ENCODE data around the gene PCDH15. TPM values are rescaled to one million over a fixed set of nuclear protein-coding genes. Genes with fewer than 3 reads are reported as not detected.
"Not testable (repeated sequence)": the region's sequence is repeated elsewhere in the genome, so short reads cannot be mapped to it uniquely, and the experiment has no call there.

Gene PCDH15
- total RNA-seq, 1 donor from 2014 or later = not detected

DNA sequence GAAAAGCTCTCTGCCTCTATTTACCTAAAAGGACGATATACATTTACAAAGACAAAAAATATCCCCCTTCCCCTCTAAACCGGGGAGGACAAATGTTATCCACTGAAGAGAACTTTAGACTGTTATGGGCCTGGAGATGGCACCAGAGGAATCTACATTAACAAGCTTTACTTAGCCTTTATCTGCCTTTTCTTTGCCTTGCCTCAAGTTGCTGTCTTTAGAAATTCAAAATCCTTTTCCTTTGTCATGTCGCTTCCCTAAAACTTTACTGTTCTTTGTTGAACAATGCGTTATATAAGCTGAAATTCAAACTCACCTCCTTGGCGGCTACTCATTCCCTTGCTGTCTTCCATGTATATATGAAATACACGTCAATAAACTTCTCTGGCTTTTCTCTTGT is 405.0 kb downstream of the PCDH15 start:
- no peak for FAIRE-seq
- H3K36me3 ChIP-seq (ENCODE audit: control insufficient read depth, insufficient read depth, low read length) = no peaks in the 10 kb centered on the region

DNA sequence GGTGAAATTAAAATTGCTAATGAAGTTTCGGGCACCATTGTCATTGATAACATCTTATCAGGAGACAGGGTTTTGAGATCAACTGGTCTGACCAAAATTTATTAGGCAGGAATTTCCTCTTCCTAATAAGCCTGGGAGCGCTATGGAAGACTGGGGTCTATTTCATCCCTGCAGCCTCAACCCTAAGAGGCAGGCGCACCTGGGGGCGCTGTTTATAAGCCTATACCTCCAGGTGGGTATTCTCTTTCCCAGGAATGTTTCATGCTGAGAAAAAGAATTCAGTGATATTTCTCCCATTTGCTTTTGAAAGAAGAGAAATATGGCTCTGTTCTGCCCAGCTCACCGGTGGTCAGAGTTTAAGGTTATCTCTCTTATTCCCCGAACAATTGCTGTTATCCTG is 406.4 kb downstream of the PCDH15 start:
- not testable (repeated sequence) for FAIRE-seq; H3K4me3 ChIP-seq (ENCODE audit: low read depth, low read length); H3K27me3 ChIP-seq (ENCODE audit: control insufficient read depth, insufficient read depth, low read length); H3K36me3 ChIP-seq (ENCODE audit: control insufficient read depth, insufficient read depth, low read length); DNase-seq (ENCODE audit: low read depth)

More for the DNA sequence above, 405.0 kb downstream of the PCDH15 start:
- DNase-seq (ENCODE audit: low read depth) = no peak
- TF ChIP-seq, protein P1, sequence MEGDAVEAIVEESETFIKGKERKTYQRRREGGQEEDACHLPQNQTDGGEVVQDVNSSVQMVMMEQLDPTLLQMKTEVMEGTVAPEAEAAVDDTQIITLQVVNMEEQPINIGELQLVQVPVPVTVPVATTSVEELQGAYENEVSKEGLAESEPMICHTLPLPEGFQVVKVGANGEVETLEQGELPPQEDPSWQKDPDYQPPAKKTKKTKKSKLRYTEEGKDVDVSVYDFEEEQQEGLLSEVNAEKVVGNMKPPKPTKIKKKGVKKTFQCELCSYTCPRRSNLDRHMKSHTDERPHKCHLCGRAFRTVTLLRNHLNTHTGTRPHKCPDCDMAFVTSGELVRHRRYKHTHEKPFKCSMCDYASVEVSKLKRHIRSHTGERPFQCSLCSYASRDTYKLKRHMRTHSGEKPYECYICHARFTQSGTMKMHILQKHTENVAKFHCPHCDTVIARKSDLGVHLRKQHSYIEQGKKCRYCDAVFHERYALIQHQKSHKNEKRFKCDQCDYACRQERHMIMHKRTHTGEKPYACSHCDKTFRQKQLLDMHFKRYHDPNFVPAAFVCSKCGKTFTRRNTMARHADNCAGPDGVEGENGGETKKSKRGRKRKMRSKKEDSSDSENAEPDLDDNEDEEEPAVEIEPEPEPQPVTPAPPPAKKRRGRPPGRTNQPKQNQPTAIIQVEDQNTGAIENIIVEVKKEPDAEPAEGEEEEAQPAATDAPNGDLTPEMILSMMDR (IDR thresholded peaks at IDR 0.05; ENCODE audit: insufficient read depth, low read length, severe bottlenecking) = no peak
- Histone ChIP-seq H3K4me3 (ENCODE audit: low read depth, low read length) (no peak overlapping the region), H3K27me3 (ENCODE audit: control insufficient read depth, insufficient read depth, low read length) (no peaks in the 10 kb centered on the region)

DNA sequence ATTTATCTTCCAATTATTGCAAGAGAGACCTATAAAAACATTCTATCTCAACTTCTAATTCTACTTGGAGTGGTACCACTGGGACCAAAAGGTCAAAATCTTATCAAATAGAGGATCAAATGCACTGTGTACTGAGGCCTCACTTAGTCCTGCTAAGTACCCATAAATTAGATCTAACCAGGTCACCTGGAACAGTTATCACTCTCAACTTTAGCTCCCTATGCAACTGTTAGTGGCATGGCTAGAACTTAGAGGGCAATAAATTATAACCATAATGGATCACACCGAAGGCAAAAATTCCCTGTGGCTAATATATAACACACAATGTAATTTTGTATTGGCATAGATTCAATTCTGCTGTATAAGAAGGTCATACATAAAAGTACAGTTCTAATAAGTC is 428.9 kb downstream of the PCDH15 start:
- TF ChIP-seq, protein P1 (IDR thresholded peaks at IDR 0.05; ENCODE audit: insufficient read depth, low read length, severe bottlenecking) = no peak
- DNase-seq (ENCODE audit: low read depth) (no peak), FAIRE-seq (no peak)
- Histone ChIP-seq H3K27me3 (ENCODE audit: control insufficient read depth, insufficient read depth, low read length) (no peaks in the 10 kb centered on the region), H3K4me3 (ENCODE audit: low read depth, low read length) (no peak overlapping the region), H3K36me3 (ENCODE audit: control insufficient read depth, insufficient read depth, low read length) (no peaks in the 10 kb centered on the region)

DNA sequence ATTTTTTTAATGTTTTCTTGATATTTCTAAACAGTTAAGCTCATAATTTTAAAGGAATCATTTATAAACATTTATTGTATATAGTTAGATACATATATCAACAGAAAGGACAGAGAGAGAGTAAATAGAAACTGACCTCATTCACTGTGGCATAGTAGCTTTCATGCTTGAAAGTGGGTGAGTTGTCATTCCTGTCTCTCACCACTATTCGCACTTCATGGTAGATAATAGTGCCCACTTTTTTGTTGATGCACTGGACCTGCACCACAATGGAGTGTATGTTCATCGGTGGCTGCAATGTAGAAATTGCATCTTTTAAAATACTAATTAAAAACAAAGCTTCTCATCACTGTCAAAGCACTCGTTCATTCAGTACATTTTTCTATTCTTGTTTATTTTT is 432.0 kb downstream of the PCDH15 start:
- TF ChIP-seq, protein P1 (IDR thresholded peaks at IDR 0.05; ENCODE audit: insufficient read depth, low read length, severe bottlenecking) = no peak
- H3K27me3 ChIP-seq (ENCODE audit: control insufficient read depth, insufficient read depth, low read length) = no peaks in the 10 kb centered on the region
- no peaks in the 10 kb centered on the region for H3K36me3 ChIP-seq (ENCODE audit: control insufficient read depth, insufficient read depth, low read length)
- FAIRE-seq (no peak), DNase-seq (ENCODE audit: low read depth) (no peak)
- H3K4me3 ChIP-seq (ENCODE audit: low read depth, low read length) = no peak overlapping the region

DNA sequence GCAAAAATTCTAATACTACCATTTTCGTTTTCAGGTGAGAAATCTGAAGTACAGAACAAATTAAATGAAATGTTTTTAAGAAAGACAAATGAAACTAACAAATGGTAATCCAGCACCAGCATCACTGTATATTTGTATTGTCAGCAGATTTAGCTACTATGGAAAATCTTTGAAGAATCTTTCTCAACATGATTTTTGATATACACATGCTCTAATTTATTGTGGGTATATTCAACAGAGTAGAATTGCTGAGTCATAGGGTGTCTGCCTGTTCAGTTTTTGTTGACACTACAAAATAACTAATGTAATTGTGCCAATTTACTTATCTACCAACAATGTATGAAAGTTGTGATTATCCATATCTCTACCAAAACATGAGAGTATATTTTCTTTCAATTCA is 437.6 kb downstream of the PCDH15 start:
- Histone ChIP-seq H3K36me3 (ENCODE audit: control insufficient read depth, insufficient read depth, low read length) (no peaks in the 10 kb centered on the region), H3K27me3 (ENCODE audit: control insufficient read depth, insufficient read depth, low read length) (no peaks in the 10 kb centered on the region), H3K4me3 (ENCODE audit: low read depth, low read length) (no peak overlapping the region)
- TF ChIP-seq, protein P1 (IDR thresholded peaks at IDR 0.05; ENCODE audit: insufficient read depth, low read length, severe bottlenecking) = no peak
- FAIRE-seq (no peak), DNase-seq (ENCODE audit: low read depth) (peak; percentile 12)

DNA sequence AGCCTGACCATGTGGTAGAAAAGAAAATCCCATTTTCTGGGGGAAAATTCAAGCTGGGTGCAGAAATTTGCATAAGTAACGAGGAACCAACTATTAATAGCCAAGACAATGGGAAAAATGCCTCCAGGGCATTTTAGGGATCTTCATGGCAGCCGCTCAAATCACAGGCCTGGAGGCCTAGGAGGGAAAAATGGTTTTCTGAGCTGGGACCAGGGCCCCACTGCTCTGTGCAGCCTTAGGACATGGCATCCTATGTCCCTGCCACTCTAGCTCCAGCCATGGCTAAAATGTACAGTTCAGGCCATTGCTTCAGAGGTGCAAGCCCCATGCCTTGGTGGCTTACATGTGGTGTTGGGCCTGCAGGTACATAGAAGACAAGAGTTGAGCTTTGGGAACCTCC is 459.0 kb downstream of the PCDH15 start:
- TF ChIP-seq, protein P1 (IDR thresholded peaks at IDR 0.05; ENCODE audit: insufficient read depth, low read length, severe bottlenecking) = no peak
- FAIRE-seq (no peak), DNase-seq (ENCODE audit: low read depth) (no peak)
- Histone ChIP-seq H3K27me3 (ENCODE audit: control insufficient read depth, insufficient read depth, low read length) (no peaks in the 10 kb centered on the region), H3K36me3 (ENCODE audit: control insufficient read depth, insufficient read depth, low read length) (no peaks in the 10 kb centered on the region), H3K4me3 (ENCODE audit: low read depth, low read length) (no peak overlapping the region)
